Activated CD4-positive, CD25-positive, alpha-beta regulatory T cell treated with anti-CD3 and anti-CD28 coated beads, Interleukin-2, amount 50 U/mL, for 16 hours (primary cell): ENCODE results near the gene ITGA8.
"Not testable (repeated sequence)": the region's sequence is repeated elsewhere in the genome, so short reads cannot be mapped to it uniquely, and the experiment has no call there.

Experiments used
- DNase-seq: peaks from one replicate; pipeline ENCODE4 v3.0.0-alpha.2; 2020; ENCODE audit warnings: low read depth, low spot score

The ITGA8 gene

DNA sequence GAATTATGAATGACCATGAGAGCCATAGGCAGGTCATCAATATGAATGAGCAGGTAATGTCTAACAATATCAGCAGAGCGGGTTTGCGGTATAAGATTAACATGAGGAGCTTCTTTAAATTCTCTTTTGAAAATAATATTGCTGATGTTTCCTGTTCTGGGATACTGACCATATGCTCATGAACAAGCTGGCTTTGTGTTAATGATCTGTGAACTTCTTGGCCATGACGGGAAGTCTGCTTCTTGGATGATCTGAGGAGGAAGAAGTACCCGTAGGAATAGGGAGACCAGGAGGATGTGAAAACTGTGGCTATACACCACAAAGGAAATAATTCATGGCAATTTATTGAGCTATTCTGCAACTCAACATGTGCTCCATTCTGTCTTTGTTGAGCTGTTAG is 38.6 kb downstream of the ITGA8 start:
- no peak for DNase-seq

DNA sequence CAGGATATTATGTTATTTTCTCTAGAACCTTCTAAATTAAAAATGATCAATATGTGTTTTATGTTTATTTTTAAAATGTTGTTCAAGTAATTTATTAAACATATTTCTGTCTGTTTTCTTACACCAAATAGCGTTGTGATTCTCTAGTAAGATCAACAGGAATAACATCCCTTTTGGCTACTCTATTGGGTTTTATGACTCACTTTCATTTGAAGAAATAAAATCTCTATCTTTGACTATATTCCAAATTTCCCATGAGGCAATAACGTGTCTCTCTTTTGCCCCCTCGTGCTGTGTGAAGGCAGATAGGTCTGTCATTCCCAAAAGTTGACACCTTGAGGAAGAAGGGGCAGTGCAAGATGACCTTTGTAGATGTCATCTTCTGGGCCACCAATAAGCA is 40.9 kb downstream of the ITGA8 start:
- no peak for DNase-seq

DNA sequence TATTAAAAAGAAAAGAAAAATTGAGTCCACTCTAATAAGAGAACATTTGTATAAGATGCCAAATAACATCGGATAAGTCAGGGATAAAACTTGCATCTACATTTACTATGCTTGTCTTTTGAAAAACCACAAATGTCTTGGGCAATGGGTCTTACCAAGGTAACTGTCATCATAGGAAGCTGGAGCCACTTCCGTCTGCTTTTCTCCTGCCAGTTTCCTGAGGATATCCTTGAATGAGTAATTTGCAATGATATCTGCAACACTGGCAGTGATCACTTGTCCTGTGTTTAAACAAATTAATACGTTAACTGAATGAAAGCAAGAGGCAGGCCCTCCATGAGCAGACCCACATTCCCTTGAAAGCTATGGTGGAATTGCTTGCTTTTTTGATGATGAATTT is 47.3 kb downstream of the ITGA8 start:
- DNase-seq = no peak

- no peak for DNase-seq
Measured at GRCh38 chr10:15670880-15671279, 48.8 kb downstream of the ITGA8 start.

DNA sequence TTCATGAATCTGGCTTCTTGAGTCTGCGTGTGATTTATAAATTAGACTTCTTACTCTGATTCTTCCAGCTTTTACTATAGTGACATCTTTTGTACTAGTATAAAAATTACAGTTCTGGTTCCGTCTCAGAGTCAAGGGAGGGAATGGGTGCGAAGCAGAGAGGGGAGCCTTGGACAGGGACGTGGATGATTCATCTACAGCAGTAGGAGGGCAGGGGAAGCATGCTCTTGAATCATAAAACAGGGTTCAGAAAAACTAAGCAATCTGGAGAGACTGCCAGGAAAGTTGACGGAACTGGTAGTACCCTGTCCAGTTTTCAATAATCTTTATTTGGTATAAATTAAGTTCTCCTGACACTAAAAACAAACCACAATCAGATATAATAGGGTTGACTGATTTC is 58.1 kb downstream of the ITGA8 start:
- no peak for DNase-seq

- DNase-seq = no peak
Measured at GRCh38 chr10:15660990-15661389, 58.7 kb downstream of the ITGA8 start.

GRCh38 chr10:15658069-15658702 is 61.5 kb downstream of the ITGA8 start:
- no peak for DNase-seq

- no peak for DNase-seq
Measured at GRCh38 chr10:15652757-15653156, 67.0 kb downstream of the ITGA8 start.

GRCh38 chr10:15652117-15652516 is 67.6 kb downstream of the ITGA8 start:
- DNase-seq = no peak

DNA sequence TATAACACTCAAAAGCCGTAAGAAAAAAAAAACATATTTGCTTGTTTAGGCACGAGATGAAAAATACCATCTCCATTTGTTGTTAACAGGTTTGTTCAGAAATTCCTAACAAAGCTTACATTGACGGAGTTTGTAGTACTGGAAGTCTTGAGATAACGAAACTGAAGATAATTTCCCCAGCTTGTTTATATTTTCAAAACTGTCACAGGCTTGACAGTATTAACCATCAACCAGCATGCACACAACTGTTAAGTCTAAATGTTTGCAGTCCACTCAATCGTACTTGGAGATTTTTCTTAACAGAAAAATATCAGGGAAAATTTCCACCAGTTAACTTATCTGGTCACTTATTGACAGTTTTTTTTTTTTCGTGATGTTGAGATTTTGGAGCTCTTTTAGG is 68.5 kb downstream of the ITGA8 start:
- DNase-seq = no peak

- DNase-seq = no peak
Measured at GRCh38 chr10:15642095-15642494, 77.6 kb downstream of the ITGA8 start.

DNA sequence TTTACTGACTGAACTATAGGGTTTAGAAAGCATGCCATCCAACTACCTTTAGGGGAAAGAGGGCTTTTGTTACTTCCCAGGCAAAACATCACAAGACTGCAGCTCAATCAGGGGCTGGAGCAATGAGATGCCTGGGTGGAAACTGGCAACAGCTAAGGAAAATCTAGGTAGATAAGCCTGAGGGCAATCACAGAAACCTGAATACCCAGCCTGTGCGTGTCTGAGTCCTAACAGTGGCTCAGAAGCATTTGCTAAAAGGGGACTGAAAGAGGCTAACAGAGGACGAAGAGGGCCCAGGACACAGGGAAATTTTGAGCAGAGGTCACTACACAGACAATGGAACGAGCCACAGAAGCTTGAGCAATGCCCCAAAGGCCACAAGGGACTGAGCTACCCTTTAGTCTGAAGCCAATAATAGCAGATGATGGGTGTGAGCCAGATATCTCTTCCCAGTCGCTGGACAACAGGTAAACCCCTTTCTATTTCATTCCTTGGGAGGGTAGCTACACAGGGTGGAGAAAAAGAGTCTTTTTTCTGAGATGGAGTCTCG is 79.1 kb downstream of the ITGA8 start:
- no peak for DNase-seq

- DNase-seq = no peak
Measured at GRCh38 chr10:15636446-15636845, 83.3 kb downstream of the ITGA8 start.

DNA sequence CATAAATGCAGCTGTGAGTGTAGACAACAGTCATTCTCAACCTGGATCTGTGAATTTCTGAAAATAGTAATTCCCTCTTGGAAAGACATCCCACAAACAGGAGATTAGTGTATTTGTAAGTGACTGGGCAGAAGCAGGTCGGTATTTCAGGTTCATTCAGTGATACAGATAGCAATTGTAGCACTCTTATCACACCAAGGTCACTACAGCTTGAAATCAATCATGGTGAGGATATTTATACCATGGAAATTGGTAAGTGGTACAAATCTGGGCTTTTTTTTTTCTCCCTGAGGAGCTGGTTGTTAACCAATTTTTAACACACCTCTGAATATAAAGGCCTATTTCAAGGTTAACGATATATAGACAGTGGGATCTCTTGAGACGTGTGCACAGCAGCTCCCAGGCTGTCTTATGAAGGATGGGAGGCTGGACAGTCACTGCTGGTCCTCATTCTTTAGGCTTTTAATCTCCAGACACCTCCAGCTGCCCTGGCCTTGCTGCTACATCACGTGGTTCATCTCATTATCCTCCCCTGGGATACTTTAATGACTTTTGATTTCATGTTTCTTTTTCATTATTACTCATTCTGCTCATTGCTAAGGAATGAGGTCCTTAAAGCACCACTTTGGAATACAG is 87.1 kb downstream of the ITGA8 start:
- no peak for DNase-seq

DNA sequence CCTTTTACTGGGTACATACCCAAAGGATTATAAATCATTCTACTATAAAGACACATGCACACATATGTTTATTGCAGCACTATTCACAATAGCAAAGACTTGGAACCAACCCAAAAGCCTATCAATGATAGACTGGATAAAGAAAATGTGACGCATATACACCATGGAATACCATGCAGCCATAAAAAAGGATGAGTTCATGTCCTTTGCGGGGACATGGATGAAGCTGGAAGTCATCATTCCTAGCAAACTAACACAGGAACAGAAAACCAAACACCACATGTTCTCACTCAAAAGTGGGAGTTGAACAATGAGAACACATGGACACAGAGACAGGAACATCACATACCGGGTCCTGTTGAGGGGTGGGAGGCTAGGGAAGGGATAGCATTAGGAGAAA is 88.5 kb downstream of the ITGA8 start:
- DNase-seq = not testable (repeated sequence)

DNA sequence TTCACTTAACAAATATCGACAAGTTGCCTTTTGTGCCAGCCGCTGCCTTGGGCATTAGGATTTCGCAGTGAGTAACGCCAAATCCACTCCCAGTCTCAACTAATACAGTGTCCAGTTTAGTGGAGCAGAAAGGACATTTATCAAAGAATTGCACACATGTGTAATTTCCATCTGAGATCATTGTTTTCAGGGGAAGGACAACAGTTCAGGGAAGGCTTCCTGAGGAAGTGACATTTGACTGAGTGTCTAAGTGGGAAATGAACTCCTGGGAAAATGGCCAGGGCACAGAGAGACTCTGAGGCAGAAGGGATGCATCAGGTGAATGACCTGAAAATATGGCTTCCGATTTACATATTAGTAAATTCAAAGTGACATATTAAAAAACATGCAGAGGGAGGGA is 89.4 kb downstream of the ITGA8 start:
- DNase-seq = no peak

DNA sequence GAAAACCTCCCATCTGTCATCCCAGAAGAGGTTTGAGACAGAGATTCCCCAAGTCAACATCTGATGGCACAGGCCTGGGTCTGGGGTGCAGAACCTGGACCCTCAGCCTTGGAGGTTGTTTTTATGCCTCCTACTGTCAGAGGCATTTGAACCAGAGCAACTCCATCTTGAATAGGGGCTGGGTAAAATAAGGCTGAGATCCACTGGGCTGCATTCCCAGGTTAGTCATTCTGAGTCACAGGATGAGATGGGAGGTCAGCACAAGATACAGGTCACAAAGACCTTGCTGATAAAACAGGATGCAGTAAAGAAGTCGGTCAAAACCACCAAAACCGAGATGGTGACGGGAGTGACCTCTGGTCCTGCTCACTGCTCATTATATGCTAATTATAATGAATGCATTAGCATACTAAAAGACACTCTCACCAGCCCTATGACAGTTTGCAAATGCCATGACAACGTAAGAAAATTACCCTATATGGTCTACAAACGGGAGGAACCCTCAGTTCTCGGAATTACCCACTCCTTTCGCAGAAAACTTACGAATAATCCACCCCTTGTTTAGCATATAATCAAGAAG is 92.0 kb downstream of the ITGA8 start:
- no peak for DNase-seq

- DNase-seq = no peak
Measured at GRCh38 chr10:15626937-15627336, 92.8 kb downstream of the ITGA8 start.

DNA sequence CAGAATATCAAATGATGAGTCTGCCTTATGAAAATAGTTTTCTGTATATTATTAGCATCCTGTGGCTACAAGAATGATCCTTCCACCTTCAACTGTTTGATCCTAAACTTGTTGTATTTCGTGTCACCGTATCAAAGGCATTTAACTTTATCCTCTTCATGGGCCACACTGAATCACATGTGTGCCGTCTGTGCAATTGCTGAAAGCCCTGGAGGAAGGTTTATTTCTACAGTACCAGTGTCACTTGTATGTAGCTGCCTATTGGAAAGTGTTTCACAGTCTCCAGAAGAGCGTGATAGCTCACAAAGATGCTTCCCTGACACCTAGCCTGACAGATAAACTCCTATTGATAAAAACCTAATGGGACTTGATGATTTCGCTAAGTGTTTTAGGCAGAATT is 94.5 kb downstream of the ITGA8 start:
- no peak for DNase-seq

DNA sequence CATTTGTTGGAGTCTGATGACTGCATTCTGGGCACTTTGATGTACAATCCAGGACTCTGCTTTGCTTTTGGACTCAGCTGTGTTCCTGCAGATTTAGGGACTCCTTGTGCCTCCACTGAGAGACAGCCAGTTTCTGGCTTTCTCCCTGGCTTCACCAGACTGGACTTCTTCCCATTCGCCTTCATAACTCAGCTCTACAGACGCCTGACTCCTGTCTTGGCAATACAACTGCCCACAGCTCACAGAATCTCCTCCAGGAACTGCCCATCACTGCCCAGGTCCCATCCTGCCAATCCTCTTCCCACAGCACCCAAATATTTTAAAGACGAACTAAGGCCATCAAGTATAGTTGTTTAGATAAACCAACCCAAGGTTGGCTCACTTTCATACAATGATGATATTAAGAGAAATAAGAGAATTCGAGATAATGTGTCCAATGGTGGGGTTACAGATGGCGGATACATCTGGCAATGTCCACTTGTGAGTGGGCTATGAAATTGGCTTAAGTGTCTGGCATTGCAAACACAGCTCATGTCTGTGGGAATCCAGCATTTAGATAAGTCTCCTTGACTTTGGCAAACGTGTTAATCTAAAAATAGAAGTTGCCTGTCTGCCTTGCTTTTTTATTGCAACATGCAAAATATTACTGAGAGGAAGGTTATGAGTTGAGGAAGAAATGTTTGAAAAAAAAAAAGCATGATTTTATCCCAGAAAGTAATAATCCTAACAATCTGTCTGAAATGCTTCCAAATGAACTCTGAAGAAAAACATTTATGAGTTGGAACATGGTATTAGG is 95.1 kb downstream of the ITGA8 start:
- DNase-seq = no peak

DNA sequence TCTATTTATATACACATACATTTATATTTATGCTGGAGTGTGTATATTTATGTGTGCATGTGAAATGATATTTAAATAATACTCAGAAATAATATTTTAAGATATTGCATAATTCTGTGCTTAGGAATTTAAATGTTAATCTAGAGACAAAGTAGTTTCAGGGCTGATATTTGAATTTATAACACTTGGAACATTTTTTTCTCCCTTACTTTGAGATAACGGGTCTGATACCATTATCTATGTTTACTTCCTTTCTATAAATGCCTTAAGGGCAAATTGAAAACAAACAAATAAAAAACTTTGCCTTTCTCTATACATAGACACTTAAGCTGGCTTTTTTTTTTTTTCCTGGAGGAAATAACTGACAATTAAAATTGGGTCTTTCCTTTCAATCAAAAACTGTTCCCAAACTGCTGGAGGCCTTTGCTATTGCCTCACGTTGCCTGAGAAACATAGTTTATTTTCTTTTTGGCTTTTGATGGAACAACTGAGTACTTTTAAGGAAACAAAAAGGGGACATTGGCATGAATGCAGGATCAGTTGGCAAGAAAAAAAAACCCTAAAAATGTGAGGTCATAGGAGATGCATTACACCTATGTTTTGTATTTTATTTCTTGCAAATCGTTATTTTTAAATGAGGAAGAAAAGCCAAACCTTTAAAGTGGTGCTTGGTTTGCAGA is 98.7 kb downstream of the ITGA8 start:
- DNase-seq = no peak

DNA sequence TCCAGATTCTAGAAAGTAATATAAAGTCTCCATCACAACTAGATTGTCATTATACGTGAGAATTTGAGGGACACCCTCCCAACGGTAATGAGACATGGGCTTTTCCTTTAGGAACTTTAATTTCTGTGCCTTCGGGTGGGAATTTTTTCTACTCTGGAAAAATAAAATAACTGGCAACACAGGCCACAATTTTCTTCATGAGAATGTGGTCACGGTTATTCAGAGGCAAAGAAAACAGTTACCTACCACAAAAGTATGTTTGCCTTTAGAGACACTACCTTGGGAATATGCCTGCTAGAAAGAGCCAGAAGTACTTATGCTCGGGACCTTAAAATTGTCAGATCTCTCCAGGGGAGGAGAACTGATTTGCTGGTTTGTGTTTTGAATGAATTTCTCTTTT is 99.4 kb downstream of the ITGA8 start:
- no peak for DNase-seq
